Measurements from ENCODE around the gene MESD. TPM values are rescaled to one million over a fixed set of nuclear protein-coding genes. Genes with fewer than 3 reads are reported as not detected.

Gene MESD
- total RNA-seq, 1 experiment from 2014 or later, result 28.2 TPM

DNA sequence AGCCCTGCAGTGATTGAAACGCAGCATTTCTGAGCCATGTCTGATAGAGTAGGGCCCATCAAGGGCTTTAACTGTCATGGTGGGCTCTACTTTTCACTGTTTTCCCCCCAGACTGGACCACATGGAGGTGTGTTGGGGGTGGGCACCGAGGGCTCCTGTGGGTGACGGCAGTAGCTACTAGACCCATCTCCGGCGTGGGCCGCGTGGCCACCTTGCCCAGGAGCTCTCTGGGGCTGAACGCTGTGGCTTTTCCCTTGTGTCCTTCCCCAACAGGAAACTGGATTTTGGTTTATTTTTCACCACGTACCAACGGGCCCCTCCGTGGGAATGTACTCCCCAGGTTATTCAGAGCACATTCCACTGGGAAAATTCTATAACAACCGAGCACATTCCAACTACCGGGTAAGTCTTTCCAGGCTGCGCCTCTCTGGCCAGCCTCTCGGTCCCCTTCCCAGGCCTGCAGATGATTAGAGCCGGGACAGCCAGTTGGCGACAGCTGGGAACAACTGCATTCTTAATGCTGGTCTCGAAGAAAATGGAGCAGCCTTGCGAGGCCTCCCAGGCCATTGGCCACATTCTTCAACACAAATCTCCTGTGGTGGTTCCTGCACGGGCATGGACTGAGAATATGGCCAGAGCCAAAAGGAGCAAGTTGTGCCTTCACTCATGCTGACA lies 67.7 kb downstream of the MESD start:
- POLR2A ChIA-PET, result no interaction called here
- intact Hi-C loops (cut with micrococcal nuclease; ENCODE audit: unreplicated experiment) (no loop called here), in situ Hi-C loops (cut with HindIII; ENCODE audit: low pct_unique_long_range_greater_than_20kb, low sequenced_read_pairs) (no loop called here)
- H3K27me3 ChIP-seq (ENCODE audit: control insufficient read depth, insufficient read depth, low read length), result no peaks in the 10 kb centered on the region
- BruUV-seq (replicated peaks), result no TSS peak
- H3K9me3 ChIP-seq (ENCODE audit: control insufficient read depth, insufficient read depth, low read depth, low read length), result no peaks in the 10 kb centered on the region
- no peak overlapping the region for H3K27ac ChIP-seq (ENCODE audit: low read length)
- TF ChIP-seq SIN3A (IDR thresholded peaks at IDR 0.05; ENCODE audit: borderline replicate concordance, insufficient read depth, low read depth, low read length) (no peak), TCF7L2 (IDR thresholded peaks at IDR 0.05; ENCODE audit: low read depth, low read length) (no peak), REST (IDR thresholded peaks at IDR 0.05; ENCODE audit: insufficient read depth in 1 of 2, low read depth in 2 of 2, low read length in 1 of 2) (no peak), POLR2AphosphoS5 (IDR thresholded peaks at IDR 0.05; ENCODE audit: low read depth, low read length) (no peak)
- no peaks in the 10 kb centered on the region for H3K36me3 ChIP-seq (ENCODE audit: control insufficient read depth, insufficient read depth, low read length)
- CTCF ChIA-PET, result no interaction called here
- DNase-seq (ENCODE audit: low read depth, low spot score), result no peak
- H3K4me3 ChIP-seq (ENCODE audit: low read depth in 2 of 2, low read length in 2 of 2), result no peak overlapping the region
- no peak for ATAC-seq
- H3K4me1 ChIP-seq (ENCODE audit: control insufficient read depth, insufficient read depth, low read length), result no peaks in the 10 kb centered on the region

GRCh38 chr15:80920271-80920699 lies 69.3 kb downstream of the MESD start:
- POLR2A ChIA-PET, result no interaction called here
- in situ Hi-C loops (cut with HindIII; ENCODE audit: low pct_unique_long_range_greater_than_20kb, low sequenced_read_pairs), result no loop called here

More at GRCh38 chr15:80920271-80920699, 69.3 kb downstream of the MESD start:
- DNase-seq (ENCODE audit: low read depth, low spot score) (no peak), ATAC-seq (no peak)
- no TSS peak for BruUV-seq (replicated peaks)
- no peak overlapping the region for H3K4me3 ChIP-seq (ENCODE audit: low read depth in 2 of 2, low read length in 2 of 2)
- CTCF ChIA-PET, result no interaction called here
- H3K36me3 ChIP-seq (ENCODE audit: control insufficient read depth, insufficient read depth, low read length), result no peaks in the 10 kb centered on the region
- H3K27me3 ChIP-seq (ENCODE audit: control insufficient read depth, insufficient read depth, low read length), result peaks cover 4% of the 10 kb centered on the region; the same call in 1 of the 2 replicates
- no peaks in the 10 kb centered on the region for H3K4me1 ChIP-seq (ENCODE audit: control insufficient read depth, insufficient read depth, low read length)
- H3K9me3 ChIP-seq (ENCODE audit: control insufficient read depth, insufficient read depth, low read depth, low read length), result no peaks in the 10 kb centered on the region
- intact Hi-C loops (cut with micrococcal nuclease; ENCODE audit: unreplicated experiment), result no loop called here
- TF ChIP-seq POLR2AphosphoS5 (IDR thresholded peaks at IDR 0.05; ENCODE audit: low read depth, low read length) (no peak), SIN3A (IDR thresholded peaks at IDR 0.05; ENCODE audit: borderline replicate concordance, insufficient read depth, low read depth, low read length) (no peak), TCF7L2 (IDR thresholded peaks at IDR 0.05; ENCODE audit: low read depth, low read length) (no peak), REST (IDR thresholded peaks at IDR 0.05; ENCODE audit: insufficient read depth in 1 of 2, low read depth in 2 of 2, low read length in 1 of 2) (no peak)
- TF ChIP-seq, protein P1, sequence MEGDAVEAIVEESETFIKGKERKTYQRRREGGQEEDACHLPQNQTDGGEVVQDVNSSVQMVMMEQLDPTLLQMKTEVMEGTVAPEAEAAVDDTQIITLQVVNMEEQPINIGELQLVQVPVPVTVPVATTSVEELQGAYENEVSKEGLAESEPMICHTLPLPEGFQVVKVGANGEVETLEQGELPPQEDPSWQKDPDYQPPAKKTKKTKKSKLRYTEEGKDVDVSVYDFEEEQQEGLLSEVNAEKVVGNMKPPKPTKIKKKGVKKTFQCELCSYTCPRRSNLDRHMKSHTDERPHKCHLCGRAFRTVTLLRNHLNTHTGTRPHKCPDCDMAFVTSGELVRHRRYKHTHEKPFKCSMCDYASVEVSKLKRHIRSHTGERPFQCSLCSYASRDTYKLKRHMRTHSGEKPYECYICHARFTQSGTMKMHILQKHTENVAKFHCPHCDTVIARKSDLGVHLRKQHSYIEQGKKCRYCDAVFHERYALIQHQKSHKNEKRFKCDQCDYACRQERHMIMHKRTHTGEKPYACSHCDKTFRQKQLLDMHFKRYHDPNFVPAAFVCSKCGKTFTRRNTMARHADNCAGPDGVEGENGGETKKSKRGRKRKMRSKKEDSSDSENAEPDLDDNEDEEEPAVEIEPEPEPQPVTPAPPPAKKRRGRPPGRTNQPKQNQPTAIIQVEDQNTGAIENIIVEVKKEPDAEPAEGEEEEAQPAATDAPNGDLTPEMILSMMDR (IDR thresholded peaks at IDR 0.05), result no peak
- H3K27ac ChIP-seq (ENCODE audit: low read length), result no peak overlapping the region
